GM21390 (cell line): ENCODE data around the gene EIF3L.
A peak's percentile ranks its signal among the peaks of the same experiment; 100 is the strongest.

Experiments
- ATAC-seq: cut with Tn5 transposase; IDR thresholded peaks from one replicate; pipeline ENCODE4 v1.9.1; 2021; ENCODE audit not compliant: unreplicated experiment

Gene EIF3L

GRCh38 chr22:37926358-37926757 lies 77.1 kb downstream of the EIF3L start:
- ATAC-seq: no peak

GRCh38 chr22:37926771-37927636 lies 77.8 kb downstream of the EIF3L start:
- ATAC-seq: no peak

GRCh38 chr22:37927637-37927936 lies 78.4 kb downstream of the EIF3L start:
- no peak for ATAC-seq

- no peak for ATAC-seq
Measured at GRCh38 chr22:37929390-37929789, 80.2 kb downstream of the EIF3L start.

- ATAC-seq: no peak
Measured at GRCh38 chr22:37930270-37930951, 81.2 kb downstream of the EIF3L start.

GRCh38 chr22:37930952-37931440 lies 81.8 kb downstream of the EIF3L start:
- ATAC-seq: no peak

GRCh38 chr22:37931893-37932389 lies 82.7 kb downstream of the EIF3L start:
- ATAC-seq: no peak

GRCh38 chr22:37932401-37932800 lies 83.2 kb downstream of the EIF3L start:
- ATAC-seq: no peak

GRCh38 chr22:37932821-37933578 lies 83.8 kb downstream of the EIF3L start:
- ATAC-seq: no peak

GRCh38 chr22:37933711-37934376 lies 84.6 kb downstream of the EIF3L start:
- ATAC-seq: peak; percentile 78
